ENCODE results near the gene PLD4.

DNA sequence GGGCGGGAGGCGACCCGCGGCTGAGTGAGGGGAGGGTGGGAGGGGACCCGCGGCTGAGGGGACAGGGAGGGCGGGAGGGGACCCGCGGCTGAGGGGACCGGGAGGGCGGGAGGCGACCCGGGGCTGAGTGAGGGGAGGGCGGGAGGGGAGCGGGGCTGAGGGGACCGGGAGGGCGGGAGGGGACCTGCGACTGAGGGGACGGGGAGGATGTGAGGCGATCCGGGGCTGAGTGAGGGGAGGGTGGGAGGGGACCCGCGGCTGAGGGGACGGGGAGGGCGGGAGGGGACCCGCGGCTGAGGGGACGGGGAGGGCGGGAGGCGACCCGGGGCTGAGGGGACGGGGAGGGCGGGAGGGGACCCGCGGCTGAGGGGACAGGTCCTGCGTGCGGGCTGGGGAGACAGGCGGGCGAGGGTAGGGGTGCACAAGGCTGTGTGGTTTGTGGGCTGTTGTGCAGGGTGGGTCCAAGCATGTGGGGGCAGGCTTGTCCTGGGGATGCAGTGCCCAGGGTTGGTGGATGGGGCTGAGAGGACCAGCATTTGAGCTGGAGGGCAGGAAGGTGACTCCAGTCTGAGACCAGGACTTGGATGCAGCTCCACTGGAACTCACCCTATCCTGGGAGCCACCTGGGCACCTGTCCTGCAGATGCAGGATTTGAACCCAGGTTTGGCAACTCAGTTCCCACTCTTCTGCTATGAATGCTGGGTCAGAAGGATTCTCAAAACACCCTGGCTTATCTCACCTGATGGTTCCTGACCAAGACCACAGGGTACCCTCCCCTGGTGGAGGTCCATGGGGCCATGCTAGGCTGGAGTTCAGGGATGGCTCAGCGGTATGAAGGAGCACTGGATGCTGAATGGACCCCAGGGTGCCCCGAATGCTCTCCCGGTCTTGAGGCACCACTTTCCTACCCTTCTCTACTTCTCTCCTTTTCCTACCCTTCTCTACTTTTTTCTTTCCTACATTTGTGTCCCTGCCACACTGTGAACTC, 9.4 kb downstream of the PLD4 start:
- TF ChIP-seq POLR2A (IDR thresholded peaks at IDR 0.05) = no peak
- TF ChIP-seq, protein P1, sequence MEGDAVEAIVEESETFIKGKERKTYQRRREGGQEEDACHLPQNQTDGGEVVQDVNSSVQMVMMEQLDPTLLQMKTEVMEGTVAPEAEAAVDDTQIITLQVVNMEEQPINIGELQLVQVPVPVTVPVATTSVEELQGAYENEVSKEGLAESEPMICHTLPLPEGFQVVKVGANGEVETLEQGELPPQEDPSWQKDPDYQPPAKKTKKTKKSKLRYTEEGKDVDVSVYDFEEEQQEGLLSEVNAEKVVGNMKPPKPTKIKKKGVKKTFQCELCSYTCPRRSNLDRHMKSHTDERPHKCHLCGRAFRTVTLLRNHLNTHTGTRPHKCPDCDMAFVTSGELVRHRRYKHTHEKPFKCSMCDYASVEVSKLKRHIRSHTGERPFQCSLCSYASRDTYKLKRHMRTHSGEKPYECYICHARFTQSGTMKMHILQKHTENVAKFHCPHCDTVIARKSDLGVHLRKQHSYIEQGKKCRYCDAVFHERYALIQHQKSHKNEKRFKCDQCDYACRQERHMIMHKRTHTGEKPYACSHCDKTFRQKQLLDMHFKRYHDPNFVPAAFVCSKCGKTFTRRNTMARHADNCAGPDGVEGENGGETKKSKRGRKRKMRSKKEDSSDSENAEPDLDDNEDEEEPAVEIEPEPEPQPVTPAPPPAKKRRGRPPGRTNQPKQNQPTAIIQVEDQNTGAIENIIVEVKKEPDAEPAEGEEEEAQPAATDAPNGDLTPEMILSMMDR (IDR thresholded peaks at IDR 0.05) = no peak
